ENCODE results near the gene MAP2K6.

Gene MAP2K6

DNA sequence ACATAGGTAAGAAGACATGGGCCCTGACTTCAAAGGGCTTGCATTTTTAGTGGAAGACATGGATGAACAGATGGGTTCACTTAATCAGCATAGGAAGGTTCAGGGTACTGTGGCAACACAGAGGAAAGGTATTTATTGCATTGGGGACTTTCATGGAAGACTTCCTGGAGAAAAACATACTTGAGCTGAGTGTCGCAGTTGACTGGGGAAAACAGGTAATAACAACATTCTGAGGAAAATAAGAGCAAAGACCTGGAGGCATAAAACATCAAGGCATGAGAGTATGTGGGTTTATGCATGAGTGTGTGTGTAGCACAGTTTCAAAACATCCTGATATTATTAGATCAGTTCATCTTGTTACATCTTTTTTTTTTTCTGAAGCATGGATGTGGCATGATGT, 82.7 kb downstream of the MAP2K6 start:
- DNase-seq = no peak

GRCh38 chr17:69499318-69499717, 84.8 kb downstream of the MAP2K6 start:
- DNase-seq = no peak

DNA sequence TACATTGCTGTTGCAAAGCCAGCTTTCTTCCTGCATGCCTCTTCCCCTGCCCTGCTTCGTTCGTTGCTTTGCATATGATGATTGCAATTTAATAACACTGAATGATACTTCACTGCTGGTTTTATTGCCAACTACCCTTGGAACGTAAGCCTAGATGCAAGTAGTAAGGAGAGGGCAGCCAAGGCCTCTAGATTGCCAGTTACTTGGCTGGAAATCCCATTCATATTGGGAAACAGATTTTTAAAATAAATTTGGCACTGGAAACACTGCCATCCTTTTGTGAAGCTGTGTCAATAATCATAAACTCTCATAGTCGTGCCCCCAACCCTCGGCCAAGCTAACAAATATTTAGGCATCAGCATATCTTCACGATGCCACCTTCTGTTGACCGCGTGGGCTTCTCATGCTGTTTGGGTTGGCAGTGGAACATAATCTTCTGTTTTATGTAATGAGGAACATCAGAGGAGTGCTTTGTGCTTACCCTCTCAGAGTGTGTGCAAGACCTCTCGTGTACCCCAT, 86.5 kb downstream of the MAP2K6 start:
- DNase-seq = no peak

DNA sequence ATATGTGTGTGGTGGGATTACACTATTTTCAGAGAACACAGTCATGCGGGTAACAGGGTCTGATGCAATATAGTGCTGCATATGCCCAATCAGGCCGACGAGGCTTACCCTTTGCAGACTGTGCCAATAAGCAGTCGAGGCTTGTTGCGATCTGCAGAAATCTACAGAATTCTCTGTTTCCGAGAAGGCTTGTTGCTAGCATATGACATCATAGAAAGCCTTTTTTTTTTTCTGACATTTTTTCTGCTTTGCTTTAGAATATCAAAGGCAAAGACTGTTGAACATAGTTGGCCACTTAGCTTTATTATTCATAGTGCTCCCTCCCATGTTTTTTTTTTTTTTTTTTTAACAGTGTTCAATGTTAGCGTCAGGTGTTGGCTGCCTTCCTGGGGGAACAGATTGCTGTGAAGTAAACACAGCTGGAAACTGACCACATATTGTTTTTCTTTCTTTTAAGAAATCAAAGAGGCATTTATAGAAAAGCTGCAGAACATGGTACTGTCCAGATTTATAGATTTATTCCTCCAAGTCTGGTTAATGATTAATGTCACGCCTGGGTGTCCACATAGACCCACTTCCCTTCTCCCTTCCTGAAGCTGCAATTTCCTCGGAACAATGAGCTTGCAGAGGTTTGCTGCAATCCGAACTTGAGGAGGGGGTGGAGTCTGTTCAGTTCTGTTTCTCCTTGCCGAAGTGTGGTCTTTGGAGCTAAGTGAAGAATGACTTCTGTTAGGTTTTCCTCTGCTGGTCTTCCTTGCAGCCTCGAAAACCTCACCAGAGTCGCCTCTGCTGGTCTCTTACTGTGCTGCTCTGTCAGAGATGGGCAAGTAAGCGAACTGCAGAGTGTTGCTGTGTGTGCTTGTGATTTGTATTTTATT, 87.3 kb downstream of the MAP2K6 start:
- DNase-seq = no peak

- no peak for DNase-seq
These were observed 89.2 kb downstream of the MAP2K6 start for GRCh38 chr17:69503711-69504110.

DNA sequence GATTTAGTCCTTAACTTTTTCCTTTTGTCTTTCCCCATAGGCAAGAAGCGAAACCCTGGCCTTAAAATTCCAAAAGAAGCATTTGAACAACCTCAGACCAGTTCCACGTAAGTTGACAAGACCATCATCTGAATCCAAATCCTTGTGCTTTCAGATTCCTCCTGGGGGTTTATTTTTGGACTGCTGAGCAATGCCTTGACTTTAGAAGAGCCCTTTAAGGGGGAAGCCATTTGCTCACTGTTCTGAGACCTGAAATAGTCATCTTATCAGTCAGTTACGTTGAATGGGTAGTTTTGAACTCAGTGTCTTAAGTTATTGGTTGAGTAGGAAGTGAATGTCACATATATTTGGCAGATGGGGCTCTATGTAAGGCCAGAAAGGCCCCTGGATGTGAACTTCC, 91.2 kb downstream of the MAP2K6 start:
- DNase-seq = no peak

DNA sequence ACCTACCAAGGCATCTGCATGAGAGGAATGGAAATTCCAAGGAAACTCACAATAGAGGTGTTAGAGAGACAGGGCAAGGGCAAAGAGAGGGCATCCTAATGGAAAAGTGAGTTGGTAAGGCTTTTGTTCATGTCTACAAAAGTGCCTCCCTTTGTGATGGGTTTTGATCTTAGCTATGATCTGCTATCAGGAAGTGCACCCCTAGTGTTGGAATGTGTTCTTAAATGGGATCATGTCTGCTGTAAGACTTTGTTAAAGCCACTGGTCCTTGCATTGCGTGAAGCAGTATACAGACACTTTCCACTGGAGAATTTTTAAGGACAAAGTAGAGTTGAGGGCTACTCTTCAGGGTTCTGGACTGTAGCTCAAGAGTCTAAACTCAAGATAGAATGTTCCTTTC, 92.0 kb downstream of the MAP2K6 start:
- no peak for DNase-seq

- no peak for DNase-seq
These were observed 94.3 kb downstream of the MAP2K6 start for GRCh38 chr17:69508814-69509213.

DNA sequence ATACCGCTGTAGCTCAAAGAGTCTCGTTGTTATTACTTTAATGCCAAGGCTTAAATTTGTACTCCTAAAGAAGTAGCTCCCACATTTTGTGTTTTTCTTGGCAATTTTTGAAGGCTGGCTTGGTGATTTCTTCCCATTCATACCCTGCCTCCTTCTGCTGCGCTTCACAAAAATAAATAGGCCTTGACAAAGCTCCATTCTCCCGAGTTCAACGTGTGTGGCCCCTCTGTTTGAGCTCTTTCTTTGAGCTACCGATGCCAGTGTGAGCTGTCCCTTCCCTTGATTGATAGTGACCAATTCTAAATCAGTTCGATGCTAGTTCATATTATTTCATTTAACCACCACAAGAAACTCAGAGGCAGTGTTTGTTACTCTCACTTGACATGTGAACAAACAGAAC, 96.8 kb downstream of the MAP2K6 start:
- DNase-seq = no peak

- no peak for DNase-seq
These were observed 98.4 kb downstream of the MAP2K6 start for GRCh38 chr17:69512946-69513345.

DNA sequence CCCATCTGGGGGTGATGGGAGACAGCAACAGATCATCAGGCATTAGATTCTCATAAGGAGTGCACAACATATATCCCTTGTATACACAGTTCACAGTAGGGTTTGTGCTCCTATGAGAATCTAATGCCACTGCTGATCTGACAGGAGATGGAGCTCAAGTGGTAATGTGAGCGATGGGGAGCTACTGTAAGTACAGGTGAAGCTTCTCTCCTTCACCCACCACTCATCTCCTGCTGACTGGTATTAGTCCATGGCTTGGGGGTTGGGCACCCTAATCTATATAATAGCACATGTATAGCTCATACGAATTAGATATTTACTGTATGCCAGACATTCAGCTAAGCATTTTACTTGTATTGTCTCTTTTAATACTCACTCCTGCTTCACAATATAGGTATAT, 101.7 kb downstream of the MAP2K6 start:
- DNase-seq = no peak

DNA sequence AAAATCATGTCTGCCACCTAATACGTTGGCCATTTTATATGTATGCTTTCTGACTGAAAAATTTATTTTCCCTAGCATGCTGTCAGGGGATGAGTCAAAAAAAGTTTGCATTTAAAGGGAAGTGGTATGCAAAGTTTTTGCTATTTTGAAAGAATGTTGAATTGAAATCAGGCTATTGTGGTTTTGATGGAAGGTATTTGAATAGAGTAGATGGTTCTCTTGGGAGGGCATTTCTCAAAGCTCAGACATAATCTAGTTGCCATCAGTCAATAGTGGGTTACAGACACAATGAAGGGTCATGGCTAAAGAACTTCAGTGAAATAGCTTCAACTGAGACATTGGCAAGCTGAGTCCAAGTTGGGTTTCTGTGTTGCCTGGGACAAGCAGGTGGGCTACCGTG, 102.4 kb downstream of the MAP2K6 start:
- DNase-seq = no peak

DNA sequence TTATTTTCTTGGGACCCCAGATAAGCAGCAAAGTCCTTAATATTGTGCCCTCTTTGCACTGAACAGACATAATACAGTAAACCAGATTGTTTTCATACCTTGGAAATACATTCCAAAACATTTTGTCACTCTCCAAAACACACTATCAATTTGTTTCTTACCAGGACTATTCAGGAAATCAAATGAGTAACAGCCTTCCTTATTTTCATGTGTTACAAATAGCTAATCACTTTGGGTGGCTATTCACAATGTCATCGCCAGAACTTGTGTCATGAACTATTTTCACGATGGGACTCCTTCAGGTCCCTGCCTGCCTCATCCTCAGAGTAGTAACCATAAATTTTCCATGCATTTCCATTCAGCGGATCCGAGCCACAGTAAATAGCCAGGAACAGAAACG, 104.5 kb downstream of the MAP2K6 start:
- DNase-seq = no peak

- no peak for DNase-seq
These were observed 108.9 kb downstream of the MAP2K6 start for GRCh38 chr17:69523244-69523861.

DNA sequence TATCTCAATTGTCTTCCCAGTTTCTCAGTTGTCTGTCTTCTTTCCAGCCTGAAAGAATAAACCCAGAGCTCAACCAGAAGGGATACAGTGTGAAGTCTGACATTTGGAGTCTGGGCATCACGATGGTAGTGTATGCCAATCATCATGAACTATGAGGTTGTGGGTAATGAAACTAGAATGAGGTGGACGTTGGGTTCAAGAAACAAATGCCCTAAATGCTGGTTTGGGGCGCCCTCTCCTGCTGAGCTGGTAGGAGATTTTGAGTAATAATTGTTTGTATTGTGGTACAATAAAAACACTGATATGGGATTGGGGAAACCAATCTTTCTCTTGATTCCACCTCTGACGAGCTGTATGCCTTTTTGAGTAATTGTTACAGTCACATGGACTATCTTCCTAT, 110.4 kb downstream of the MAP2K6 start:
- no peak for DNase-seq

DNA sequence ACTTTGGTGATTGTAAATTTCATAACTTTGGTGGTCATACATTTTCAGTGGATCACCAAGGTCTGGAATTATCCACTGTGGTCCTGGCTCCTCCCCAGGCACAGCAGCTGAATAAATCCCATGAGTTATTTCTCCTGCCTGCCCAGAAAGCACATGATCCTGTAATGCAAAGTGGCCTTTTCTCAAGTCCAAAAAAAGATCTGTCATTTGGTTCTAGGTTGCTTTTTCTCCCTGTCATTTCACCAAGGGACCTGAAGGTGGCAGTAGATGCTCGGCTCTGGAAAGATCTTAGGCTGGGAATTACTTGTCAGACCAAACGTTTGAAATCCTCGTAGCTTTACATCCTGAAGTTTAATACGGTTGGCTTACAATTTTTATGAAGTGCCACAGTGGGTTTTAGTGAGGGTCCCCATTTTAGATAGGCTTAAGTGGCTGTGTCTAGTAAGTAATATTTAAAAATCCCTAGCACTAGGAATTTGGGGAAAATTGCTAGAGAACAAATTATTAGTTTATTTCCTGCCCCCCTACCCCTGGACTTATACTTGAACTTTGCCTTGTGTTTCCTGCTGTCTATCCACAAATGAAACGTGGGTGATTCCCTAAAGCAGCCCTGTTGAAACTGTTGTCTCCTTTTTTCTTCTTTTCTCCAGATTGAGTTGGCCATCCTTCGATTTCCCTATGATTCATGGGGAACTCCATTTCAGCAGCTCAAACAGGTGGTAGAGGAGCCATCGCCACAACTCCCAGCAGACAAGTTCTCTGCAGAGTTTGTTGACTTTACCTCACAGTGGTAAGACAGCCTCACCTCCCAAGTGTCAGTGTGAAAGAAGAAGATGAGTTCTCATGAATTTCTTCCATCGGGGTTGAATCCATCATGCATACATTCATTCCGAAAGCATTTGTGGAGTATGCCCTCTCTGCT, 111.7 kb downstream of the MAP2K6 start:
- no peak for DNase-seq

GRCh38 chr17:69528035-69528434, 113.5 kb downstream of the MAP2K6 start:
- no peak for DNase-seq

GRCh38 chr17:69533481-69534234, 119.2 kb downstream of the MAP2K6 start:
- no peak for DNase-seq

GRCh38 chr17:69534235-69534621, 119.7 kb downstream of the MAP2K6 start:
- DNase-seq = no peak

DNA sequence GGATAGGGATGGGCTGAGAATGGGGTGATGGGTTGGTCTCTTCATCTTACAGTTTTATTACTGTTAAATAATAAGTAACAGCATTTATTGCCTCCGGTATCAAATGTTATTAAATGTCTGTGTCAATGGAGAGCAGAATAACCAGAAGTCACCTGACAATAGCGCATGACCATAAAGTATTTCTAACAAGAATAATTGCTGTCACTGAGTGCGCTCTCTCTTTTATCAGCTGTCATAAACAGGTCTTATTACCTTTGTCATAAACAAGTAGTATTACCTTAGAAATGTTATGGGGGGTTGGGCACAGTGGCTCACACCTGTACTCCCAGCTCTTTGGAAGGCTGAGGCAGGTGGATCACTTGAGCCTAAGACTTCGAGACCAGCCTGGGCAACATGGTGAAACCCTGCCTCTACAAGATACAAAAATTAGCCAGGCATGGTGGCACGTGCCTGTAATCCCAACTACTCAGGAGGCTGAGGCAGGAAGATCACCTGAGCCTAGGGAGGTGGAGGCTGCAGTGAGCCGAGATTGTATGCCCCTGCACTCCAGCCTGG, 120.6 kb downstream of the MAP2K6 start:
- DNase-seq = no peak

DNA sequence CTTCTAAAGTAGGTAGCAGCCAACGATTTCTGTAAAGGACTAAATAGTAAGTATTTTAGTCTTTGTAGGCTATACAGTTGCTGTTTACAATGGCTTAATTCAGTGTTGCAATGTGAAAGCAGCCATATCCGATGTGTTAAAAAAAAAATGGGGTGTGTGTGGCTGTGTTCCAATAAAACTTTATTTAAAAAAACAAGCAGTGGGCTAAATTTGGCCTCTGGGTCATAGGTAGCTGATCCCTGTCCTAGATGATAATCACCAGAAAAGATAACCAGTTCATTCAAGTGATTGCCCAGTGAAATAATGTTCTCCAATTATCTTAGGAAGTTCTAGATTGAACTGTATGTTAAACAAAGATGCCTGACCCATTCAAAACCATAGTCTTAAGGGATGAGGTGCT, 124.3 kb downstream of the MAP2K6 start:
- DNase-seq = no peak

DNA sequence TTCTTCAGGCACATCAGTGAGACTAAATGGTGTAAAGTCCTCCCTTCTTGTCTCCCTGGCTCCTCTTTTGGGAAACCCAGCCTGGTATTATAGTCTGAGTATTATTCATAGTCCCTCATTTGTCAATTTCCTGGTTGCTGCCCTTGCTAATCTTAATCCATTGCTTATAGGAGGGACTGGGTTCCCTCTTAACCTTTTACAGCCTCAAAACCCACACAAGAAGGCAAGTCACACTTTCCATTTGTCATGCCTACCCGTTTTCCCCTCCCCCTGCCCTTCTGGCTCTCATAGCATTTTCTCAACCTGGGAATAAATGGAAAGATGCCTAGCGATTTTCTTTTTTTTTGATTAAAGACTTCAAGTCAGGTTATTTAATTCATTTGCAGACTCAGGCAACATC, 124.8 kb downstream of the MAP2K6 start:
- no peak for DNase-seq
